WERI-Rb-1 (cell line): ENCODE results near the gene LRRC52.
A peak's percentile ranks its signal among the peaks of the same experiment; 100 is the strongest.

Experiments used
- DNase-seq: peaks from one replicate; pipeline ENCODE4 v3.0.0-alpha.2; 2020
- H3K27ac ChIP-seq: fragments of 250-450 bp; sonication (Bioruptor Pico); 2 replicates; pipeline ENCODE4 v1.5.1; 2020; ENCODE audit warnings: mild to moderate bottlenecking, moderate library complexity
- H3K27me3 ChIP-seq: fragments of 250-450 bp; sonication (Bioruptor Pico); 2 replicates; pipeline ENCODE4 v1.5.1; 2021; ENCODE audit warnings: mild to moderate bottlenecking, low read depth, moderate library complexity; ENCODE audit not compliant: insufficient read depth, severe bottlenecking
- H3K36me3 ChIP-seq: fragments of 250-450 bp; sonication (Bioruptor Pico); 2 replicates; pipeline ENCODE4 v1.5.1; 2020; ENCODE audit warnings: mild to moderate bottlenecking, moderate library complexity
- H3K4me3 ChIP-seq: 2 replicates; pipeline ENCODE4 v1.5.1; 2011; ENCODE audit warnings: low read depth, mild to moderate bottlenecking, control low read depth, low read length
- H3K9me3 ChIP-seq: fragments of 250-450 bp; sonication (Bioruptor Pico); 2 replicates; pipeline ENCODE4 v1.5.1; 2021; ENCODE audit warnings: mild to moderate bottlenecking, moderate library complexity; ENCODE audit not compliant: severe bottlenecking
- CTCF ChIP-seq: IDR thresholded peaks from 2 replicates; pipeline ENCODE4 v1.5.1; 2011; ENCODE audit warnings: low read depth, mild to moderate bottlenecking, control low read depth, inconsistent platforms, low read length

The LRRC52 gene

GRCh38 chr1:165595246-165595938 lies 51.6 kb downstream of the LRRC52 start:
- H3K27me3 ChIP-seq, result no peaks in the 10 kb centered on the region
- no peak for DNase-seq
- no peaks in the 10 kb centered on the region for H3K9me3 ChIP-seq
- H3K4me3 ChIP-seq, result no peak overlapping the region
- H3K27ac ChIP-seq, result no peak overlapping the region
- TF ChIP-seq CTCF, result no peak
- no peaks in the 10 kb centered on the region for H3K36me3 ChIP-seq

- Histone ChIP-seq H3K9me3 (no peaks in the 10 kb centered on the region), H3K4me3 (peak overlapping the region; percentile 82), H3K27me3 (no peaks in the 10 kb centered on the region), H3K27ac (peak overlapping the region; percentile 80), H3K36me3 (no peaks in the 10 kb centered on the region)
- DNase-seq, result peak; percentile 98
- TF ChIP-seq CTCF, result no peak
Observed at GRCh38 chr1:165597883-165598675, 54.3 kb downstream of the LRRC52 start.

GRCh38 chr1:165598676-165599059 lies 54.9 kb downstream of the LRRC52 start:
- H3K27ac ChIP-seq, result peak overlapping the region; percentile 80
- DNase-seq, result no peak
- H3K4me3 ChIP-seq, result peak overlapping the region; percentile 82
- no peaks in the 10 kb centered on the region for H3K9me3 ChIP-seq
- H3K36me3 ChIP-seq, result no peaks in the 10 kb centered on the region
- no peaks in the 10 kb centered on the region for H3K27me3 ChIP-seq
- no peak for TF ChIP-seq CTCF

- no peaks in the 10 kb centered on the region for H3K9me3 ChIP-seq
- H3K27me3 ChIP-seq, result no peaks in the 10 kb centered on the region
- H3K4me3 ChIP-seq, result no peak overlapping the region
- no peaks in the 10 kb centered on the region for H3K36me3 ChIP-seq
- TF ChIP-seq CTCF, result no peak
- no peak overlapping the region for H3K27ac ChIP-seq
- DNase-seq, result no peak
Observed at GRCh38 chr1:165600793-165601192, 57.0 kb downstream of the LRRC52 start.

GRCh38 chr1:165603810-165604209 lies 60.0 kb downstream of the LRRC52 start:
- no peak overlapping the region for H3K4me3 ChIP-seq
- no peaks in the 10 kb centered on the region for H3K36me3 ChIP-seq
- H3K27me3 ChIP-seq, result no peaks in the 10 kb centered on the region
- no peak overlapping the region for H3K27ac ChIP-seq
- TF ChIP-seq CTCF, result no peak
- no peaks in the 10 kb centered on the region for H3K9me3 ChIP-seq
- no peak for DNase-seq
